ENCODE data around the gene MST1R. TPM values are rescaled to one million over a fixed set of nuclear protein-coding genes. Genes with fewer than 3 reads are reported as not detected.

MST1R gene
- total RNA-seq, 6 experiments from 2014 or later, result 0.15 to 1.9 (median 0.50) TPM

DNA sequence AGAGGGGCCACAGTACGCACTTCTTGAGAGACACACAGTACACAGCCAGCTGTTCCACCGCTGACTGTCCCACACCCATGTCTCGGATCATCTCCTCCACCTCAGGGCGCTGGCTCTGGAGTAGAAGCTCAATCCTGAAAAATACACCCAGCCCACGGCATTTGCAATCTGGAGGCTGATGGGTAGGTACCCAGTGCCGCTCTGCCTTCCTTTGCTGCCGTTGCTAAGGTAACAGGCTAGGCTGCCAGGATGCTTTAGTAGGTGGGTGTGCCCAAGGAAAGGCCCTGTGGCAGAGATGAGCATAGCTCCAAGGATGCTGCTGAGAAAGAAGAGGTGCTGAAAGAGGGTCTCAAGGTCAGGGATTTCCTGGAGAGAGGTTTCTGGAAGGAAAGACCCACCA lies 61.9 kb downstream of the MST1R start:
- Histone ChIP-seq H3K27me3 (no peaks in the 10 kb centered on the region), H3K4me1 (peaks cover 0 to 12% (median 0%) of the 10 kb centered on the region in 4 donors), H3K9me3 (no peaks in the 10 kb centered on the region), H3K4me3 (no peak overlapping the region), H3K36me3 (no peaks in the 10 kb centered on the region), H3K27ac (no peak overlapping the region)
- ATAC-seq (no peak), DNase-seq (no peak)
- no CpG with 5 or more reads among the region's 7 CpGs for WGBS (ENCODE audit: insufficient coverage, low coverage, low lambda C conversion rate, missing lambda C conversion rate)
- intact Hi-C loops (cut with DNase I), result loop anchor here (5.0 to 10.0 kb wide), 3 partner anchors 40 to 137 kb away; partner anchors contain the start of genes INKA1 (in 1 of the 2) and MST1R (in 1 of the 2)
- TF ChIP-seq CTCF (IDR thresholded peaks at IDR 0.05), result no peak
- TF ChIP-seq POLR2A (IDR thresholded peaks at IDR 0.05), result no peak

- no peaks in the 10 kb centered on the region for H3K27me3 ChIP-seq
- ATAC-seq (no peak), DNase-seq (no peak)
- H3K27ac ChIP-seq, result no peak overlapping the region
- TF ChIP-seq POLR2A (IDR thresholded peaks at IDR 0.05), result no peak
- peak in 2 of 4 donors; percentile 21 to 34 for TF ChIP-seq CTCF (IDR thresholded peaks at IDR 0.05)
- no peaks in the 10 kb centered on the region for H3K9me3 ChIP-seq
- H3K36me3 ChIP-seq, result no peaks in the 10 kb centered on the region
- H3K4me1 ChIP-seq, result peaks cover 0 to 12% (median 0%) of the 10 kb centered on the region in 4 donors
- intact Hi-C loops (cut with DNase I), result loop anchor here (5.0 to 10.0 kb wide), 3 partner anchors 39 to 136 kb away; partner anchors contain the start of genes INKA1 (in 1 of the 2) and MST1R (in 1 of the 2)
- no peak overlapping the region for H3K4me3 ChIP-seq
Measured at GRCh38 chr3:49841126-49841696, 62.5 kb downstream of the MST1R start.

GRCh38 chr3:49840388-49840787 lies 63.3 kb downstream of the MST1R start:
- no peaks in the 10 kb centered on the region for H3K27me3 ChIP-seq
- H3K4me3 ChIP-seq, result no peak overlapping the region
- no peaks in the 10 kb centered on the region for H3K9me3 ChIP-seq
- intact Hi-C loops (cut with DNase I), result loop anchor here (5.0 to 10.0 kb wide), 3 partner anchors 38 to 136 kb away; partner anchors contain the start of genes INKA1 (in 1 of the 2) and MST1R (in 1 of the 2)
- DNase-seq (no peak), ATAC-seq (no peak)
- WGBS (ENCODE audit: insufficient coverage, low coverage, low lambda C conversion rate, missing lambda C conversion rate), result no CpG with 5 or more reads among the region's 2 CpGs
- H3K27ac ChIP-seq, result no peak overlapping the region
- H3K4me1 ChIP-seq, result peaks cover 0 to 4% (median 0%) of the 10 kb centered on the region in 4 donors
- TF ChIP-seq CTCF (IDR thresholded peaks at IDR 0.05), result no peak
- TF ChIP-seq POLR2A (IDR thresholded peaks at IDR 0.05), result no peak
- H3K36me3 ChIP-seq, result no peaks in the 10 kb centered on the region

GRCh38 chr3:49839193-49839809 lies 64.4 kb downstream of the MST1R start:
- intact Hi-C loops (cut with DNase I), result loop anchor here in 1 of 2 donors (5.0 kb wide), 1 partner anchor 37 kb away; the partner anchor contains the start of gene INKA1
- ATAC-seq, result peak; percentile 90 to 96 (median 94)
- peak; percentile 75 to 86 (median 78) for DNase-seq
- Histone ChIP-seq H3K27ac (no peak overlapping the region), H3K9me3 (no peaks in the 10 kb centered on the region), H3K36me3 (no peaks in the 10 kb centered on the region), H3K27me3 (no peaks in the 10 kb centered on the region), H3K4me3 (peak overlapping the region in 1 of 3 donors; percentile 9), H3K4me1 (peaks cover 0 to 4% (median 0%) of the 10 kb centered on the region in 4 donors)
- TF ChIP-seq POLR2A (IDR thresholded peaks at IDR 0.05) (no peak), CTCF (IDR thresholded peaks at IDR 0.05) (peak; percentile 85 to 94 (median 91))
- 47% methylated on average over 5 of the region's 6 CpGs for WGBS (ENCODE audit: insufficient coverage, low coverage, low lambda C conversion rate, missing lambda C conversion rate)

Small RNAs within 50 kb of the gene (small RNA-seq; reads per million reads assigned to genes)
- gene RN7SL217P, result 0 reads per million in 2 experiments

Other genes starting within 250 kb of the MST1R start
- gene APEH, start 229.5 kb downstream of the MST1R start, total RNA-seq, result 100 to 1,000 TPM in 2 of 6 experiments, 10 to 100 TPM in 4; 60.9 to 114 (median 90.5) TPM
- 100 to 1,000 TPM; 321 to 695 (median 632) TPM for gene MST1, start 214.4 kb downstream of the MST1R start, total RNA-seq
- 10 to 100 TPM; 32.4 to 48.3 (median 39.9) TPM for gene RNF123, start 214.3 kb downstream of the MST1R start, total RNA-seq
- 1 to 10 TPM in 1 of 6 experiments, under 1 TPM in 3, not detected in 2; 0.07 to 2.4 (median 0.64) TPM for gene AMIGO3, start 184.2 kb downstream of the MST1R start, total RNA-seq
- gene GMPPB, start 179.9 kb downstream of the MST1R start, total RNA-seq, result 10 to 100 TPM; 12.2 to 34.2 (median 25.6) TPM
- gene IP6K1, start 117.3 kb downstream of the MST1R start, total RNA-seq, result 10 to 100 TPM; 12.6 to 19.6 (median 16.2) TPM
- gene CDHR4, start 104.0 kb downstream of the MST1R start, total RNA-seq, result not detected
- 1 to 10 TPM in 1 of 6 experiments, under 1 TPM in 5; 0.46 to 1.2 (median 0.73) TPM for gene INKA1, start 100.6 kb downstream of the MST1R start, total RNA-seq
- 10 to 100 TPM; 16.4 to 39.1 (median 28.5) TPM for gene UBA7, start 89.9 kb downstream of the MST1R start, total RNA-seq
- 1 to 10 TPM in 3 of 6 experiments, under 1 TPM in 3; 0.55 to 3.1 (median 0.98) TPM for gene TRAIP, start 47.3 kb downstream of the MST1R start, total RNA-seq
- not detected for gene CAMKV, start 34.0 kb downstream of the MST1R start, total RNA-seq
- 10 to 100 TPM in 2 of 6 experiments, 1 to 10 TPM in 4; 5.4 to 14.2 (median 7.5) TPM for gene MON1A, start 25.9 kb upstream of the MST1R start, total RNA-seq
- gene RBM6, start 36.3 kb upstream of the MST1R start, total RNA-seq, result 10 to 100 TPM; 25.9 to 46.4 (median 32.9) TPM
- gene RBM5, start 185.0 kb upstream of the MST1R start, total RNA-seq, result 10 to 100 TPM; 42.1 to 62.4 (median 46.4) TPM

Data from right lobe of liver (tissue), 6 donors.